NCI-H748 (cell line): ENCODE results near the gene BEND7.
"Not testable (repeated sequence)": the region's sequence is repeated elsewhere in the genome, so short reads cannot be mapped to it uniquely, and the experiment has no call there.

Experiments
- DNase-seq: peaks from one replicate; lab custom pipeline; 2025; ENCODE audit not compliant: unreplicated experiment; lab: John Stamatoyannopoulos, UW

BEND7 gene

GRCh38 chr10:13422800-13423199 lies 106.0 kb downstream of the BEND7 start:
- no peak for DNase-seq

DNA sequence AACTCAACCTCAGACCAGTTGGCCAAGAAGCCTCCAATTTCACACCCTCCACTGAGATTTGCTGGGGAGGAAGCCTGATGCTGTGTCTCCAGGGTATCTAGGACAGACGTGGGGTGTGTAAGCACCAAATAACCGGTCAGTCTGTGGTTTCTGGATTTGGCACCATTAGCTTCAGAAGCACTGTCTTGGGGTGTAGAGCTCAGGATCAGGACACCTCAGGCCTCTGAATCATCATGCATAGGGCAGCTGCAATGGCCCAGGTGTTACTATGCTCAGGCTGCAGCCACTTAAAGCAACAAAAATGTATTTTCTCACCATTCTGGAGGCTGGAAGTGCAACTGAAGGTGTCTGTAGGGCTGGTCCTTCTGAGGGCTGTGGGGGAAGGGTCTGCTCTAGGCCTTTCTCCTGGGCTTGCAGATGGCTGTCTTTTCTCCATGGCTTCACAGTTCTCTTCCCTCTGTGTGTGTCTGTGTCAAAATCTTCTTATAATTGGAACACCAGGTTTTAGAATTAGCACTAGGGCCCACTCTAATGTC lies 107.4 kb downstream of the BEND7 start:
- DNase-seq: no peak

DNA sequence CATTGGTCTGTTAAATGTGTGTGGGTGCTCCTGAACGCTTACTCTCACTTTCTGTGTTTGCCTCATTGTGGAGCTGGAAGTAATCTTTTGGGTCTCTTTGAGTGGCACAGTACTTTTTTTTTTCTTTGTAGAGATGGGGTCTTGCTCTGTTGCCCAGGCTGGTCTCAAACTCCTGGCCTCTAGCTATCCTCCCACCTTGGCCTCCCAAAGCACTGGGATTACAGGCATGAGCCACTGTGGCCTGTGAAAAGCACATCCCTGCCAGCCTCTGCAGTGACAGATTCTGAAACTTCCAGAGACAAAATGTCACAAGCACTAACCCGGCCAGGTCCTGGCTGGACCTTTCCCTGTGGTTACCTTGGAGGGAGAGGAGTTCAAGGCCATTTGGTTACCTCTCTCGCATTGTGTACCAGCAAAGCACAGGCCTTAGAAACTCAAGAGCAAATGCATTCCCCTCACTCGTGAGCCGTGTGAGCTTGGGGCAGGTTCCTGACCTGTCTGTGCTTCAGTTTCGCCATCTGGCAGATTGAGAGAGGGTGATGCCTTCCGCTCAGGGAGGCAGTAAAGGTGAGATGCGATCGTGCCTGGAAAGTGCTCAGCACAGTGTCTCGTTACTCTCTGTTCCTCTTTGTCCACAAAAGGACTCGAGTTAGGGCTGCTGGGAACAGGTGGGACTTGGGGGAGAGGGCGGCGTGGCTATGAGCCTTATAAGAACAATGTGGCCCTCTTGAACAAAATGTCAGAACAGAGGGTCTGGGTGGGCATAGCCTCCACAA lies 108.1 kb downstream of the BEND7 start:
- DNase-seq: no peak

DNA sequence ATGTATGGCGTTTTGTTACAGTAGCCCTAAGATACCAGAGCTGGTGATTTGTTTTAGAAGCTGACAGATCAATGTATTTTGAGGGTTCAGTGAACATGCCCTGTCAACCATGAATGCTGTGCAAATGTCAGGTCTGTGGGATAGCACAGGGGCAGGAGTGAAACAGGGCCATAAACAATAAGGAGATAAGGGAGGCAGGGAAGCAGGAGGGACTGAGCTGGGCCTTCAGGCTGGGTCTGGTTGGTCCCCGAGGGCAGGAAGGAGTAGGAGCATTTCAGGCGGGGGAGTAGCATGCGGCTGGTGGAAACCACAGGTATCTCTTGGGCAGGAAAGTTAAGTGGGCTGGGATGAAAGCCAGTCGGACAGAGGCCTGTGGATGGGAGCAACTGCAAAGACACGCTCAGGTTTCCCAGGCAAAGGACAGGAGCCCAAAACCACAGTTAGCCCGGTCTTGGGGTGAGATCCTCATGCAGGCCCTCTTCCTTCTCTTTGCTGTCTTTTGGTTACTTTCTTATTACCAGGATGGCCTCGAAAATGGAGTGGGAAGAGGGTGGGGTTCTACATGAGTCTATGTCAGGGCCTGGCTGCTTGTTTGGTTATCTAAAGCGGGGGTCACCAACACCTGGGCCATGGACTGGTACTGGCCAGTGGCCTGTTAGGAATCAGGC lies 111.2 kb downstream of the BEND7 start:
- no peak for DNase-seq

DNA sequence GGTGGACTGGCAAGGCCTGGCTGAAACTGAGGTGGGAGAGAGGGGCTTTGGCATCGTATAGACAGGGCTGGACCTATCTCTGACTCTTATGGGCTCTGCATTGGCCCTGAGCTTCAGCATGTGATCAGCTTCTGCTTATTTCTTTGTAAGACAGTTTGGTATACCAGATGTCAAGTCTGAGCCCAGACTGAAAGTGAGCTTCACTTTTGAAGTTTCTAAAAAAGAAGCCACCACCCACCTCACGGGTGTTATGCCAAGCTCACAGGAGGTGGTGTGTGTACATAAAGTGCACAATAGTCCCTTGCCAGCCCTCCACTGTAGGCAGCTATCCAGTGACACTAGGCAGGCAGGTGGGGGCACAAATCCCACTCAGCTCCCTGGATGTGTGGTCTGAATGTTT lies 112.1 kb downstream of the BEND7 start:
- no peak for DNase-seq

- DNase-seq: peak; percentile 19
These were observed 114.0 kb downstream of the BEND7 start for GRCh38 chr10:13414855-13415254.

DNA sequence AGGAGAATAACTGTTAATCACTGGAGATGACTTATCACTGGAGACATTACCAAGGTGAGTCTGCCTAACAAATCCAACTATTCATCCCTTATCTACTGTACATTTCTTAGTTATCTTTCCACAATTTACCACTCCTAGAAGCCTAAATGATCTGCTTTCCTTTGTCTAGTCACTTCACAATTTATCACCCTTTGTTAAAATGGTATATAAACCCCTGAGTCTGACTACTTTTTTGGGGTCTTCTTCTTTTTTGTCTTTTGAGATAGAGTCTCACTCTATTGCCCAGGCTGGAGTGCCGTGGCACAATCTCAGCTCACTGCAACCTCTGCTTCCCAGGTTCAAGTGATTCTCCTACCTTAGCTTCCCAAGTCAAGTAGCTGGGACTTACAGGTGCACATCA lies 114.7 kb downstream of the BEND7 start:
- DNase-seq: no peak

- DNase-seq: no peak
These were observed 115.9 kb downstream of the BEND7 start for GRCh38 chr10:13412894-13413293.

DNA sequence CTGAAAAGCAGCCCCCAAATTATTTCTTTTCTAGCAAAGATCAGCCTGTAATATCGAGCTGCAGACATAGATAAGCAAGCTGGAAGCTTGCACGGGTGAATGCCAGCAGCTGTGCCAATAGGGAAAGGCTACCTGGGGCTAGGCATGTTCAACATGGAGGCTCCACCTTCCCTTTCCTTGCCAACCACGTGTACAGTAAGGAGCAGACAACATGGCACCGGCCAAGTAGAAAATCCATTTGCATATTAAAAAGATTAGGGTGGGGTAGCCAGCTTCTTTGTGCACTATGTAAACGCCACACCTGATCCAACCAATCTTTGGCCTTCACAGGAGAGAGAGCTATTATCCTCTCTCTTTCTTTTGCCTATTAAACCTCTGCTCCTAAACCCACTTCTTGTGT lies 124.0 kb downstream of the BEND7 start:
- peak; percentile 73 for DNase-seq

GRCh38 chr10:13404305-13404759 lies 124.5 kb downstream of the BEND7 start:
- no peak for DNase-seq

GRCh38 chr10:13403426-13403825 lies 125.4 kb downstream of the BEND7 start:
- DNase-seq: not testable (repeated sequence)

GRCh38 chr10:13402021-13402420 lies 126.8 kb downstream of the BEND7 start:
- DNase-seq: no peak

DNA sequence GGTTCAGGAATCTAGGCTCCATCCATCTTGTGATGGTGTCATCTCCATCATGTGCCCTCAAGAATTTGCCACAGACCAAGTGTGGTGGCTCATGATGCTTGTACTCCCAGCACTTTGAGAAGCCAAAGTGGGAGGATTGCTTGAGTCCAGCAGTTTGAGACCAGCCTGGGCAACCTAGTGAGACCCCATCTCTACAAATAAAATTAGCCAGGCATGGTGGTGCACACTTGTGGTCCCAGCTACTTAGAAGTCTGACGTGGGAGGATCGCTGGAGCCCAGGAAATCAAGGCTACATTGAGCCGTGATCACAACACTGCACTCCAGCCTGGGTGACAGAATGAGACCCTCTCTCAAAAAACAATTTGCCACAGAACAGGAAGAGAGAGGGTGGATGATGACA lies 127.7 kb downstream of the BEND7 start:
- no peak for DNase-seq

GRCh38 chr10:13400196-13400965 lies 128.4 kb downstream of the BEND7 start:
- peak; percentile 23 for DNase-seq

DNA sequence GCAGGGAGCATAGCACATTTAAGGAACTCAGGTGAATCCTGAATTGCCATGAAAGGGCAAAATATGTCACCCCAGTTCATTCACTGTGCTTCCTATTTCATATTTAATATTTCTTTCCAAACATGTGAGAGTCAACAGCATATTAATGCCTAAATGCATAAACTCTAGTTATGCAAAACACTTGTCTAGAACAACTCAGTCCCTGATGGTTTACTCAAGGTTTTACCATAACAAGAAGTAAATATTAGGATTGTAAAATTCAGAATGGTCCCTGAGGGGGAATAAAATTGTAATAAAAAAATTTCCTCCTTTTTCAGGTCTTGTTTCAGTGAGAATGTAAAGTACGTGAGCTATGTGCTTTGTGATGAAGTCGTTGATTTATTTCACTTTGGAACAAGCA lies 129.1 kb downstream of the BEND7 start:
- no peak for DNase-seq

DNA sequence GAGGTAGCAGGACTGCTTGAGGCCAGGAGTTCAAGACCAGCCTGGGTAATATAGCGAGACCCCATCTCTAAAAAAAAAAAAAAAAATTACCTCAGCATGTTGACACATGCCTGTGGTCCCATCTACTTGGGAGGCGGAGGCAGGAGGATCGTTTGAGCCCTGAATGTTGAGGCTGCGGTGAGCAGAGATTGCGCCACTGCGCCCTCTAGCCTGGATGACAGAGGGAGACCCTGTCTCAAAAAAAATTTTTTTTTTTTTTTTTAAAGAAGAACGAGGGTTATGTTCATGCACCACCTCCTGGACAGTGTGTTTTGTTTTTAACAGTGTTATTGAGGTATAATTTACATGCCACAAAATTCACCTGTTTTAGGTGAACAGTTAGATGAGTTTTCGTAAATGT lies 129.6 kb downstream of the BEND7 start:
- DNase-seq: no peak

DNA sequence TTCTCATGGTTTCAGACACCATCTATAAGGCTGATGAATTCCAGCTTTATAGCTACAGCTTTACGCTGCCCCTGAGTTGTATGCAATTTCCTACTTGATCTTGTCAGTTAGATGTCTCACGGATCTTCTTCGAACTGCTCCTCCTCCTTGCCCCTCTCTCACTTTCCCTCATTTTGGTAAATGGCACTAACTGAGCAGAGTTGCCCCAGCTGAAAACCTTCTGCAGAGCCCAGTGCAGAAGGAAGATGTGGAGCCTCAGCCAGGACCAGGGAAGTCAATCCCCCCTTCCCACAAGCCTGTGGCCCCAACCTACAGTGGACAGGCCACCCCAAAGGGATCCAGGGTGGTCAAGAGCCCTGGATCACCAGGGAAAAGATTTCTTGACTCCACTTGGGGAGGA lies 131.8 kb downstream of the BEND7 start:
- no peak for DNase-seq

DNA sequence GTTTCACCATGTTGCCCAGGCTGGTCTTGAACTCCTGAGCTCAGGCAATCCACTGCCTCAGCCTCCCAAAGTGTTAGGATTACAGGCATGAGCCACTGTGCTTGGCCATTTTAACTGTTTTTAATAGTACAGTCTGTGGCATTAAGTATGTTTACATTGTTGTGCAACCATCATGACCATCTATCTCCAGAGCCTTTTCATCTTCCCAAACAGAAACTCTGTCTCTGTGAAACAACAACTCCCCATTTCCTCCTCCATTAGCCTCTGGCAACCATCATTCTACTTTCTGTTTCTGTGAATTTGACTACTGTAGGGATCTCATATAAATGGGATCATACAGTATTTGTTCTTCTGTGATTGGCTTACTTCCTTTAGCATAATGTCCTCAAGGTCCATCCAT lies 132.4 kb downstream of the BEND7 start:
- DNase-seq: no peak

DNA sequence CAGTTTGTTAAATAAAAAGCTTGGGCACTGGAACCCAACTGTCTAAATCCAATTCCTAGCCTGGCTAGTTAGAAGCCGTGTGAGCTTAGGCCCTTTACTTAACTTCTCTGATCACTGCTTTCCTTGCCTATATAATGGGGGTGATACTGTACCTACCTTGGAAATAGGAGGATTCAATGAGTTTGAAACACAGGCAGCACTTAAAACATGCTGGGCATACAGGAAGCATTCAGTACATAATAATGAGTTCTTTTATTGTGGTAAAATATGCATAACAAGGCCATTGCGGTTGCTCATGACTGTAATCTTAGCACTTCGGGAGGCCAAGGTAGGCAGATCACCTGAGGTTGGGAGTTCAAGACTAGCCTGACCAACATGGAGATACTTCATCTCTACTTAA lies 133.3 kb downstream of the BEND7 start:
- no peak for DNase-seq

GRCh38 chr10:13393640-13394039 lies 135.2 kb downstream of the BEND7 start:
- DNase-seq: no peak

DNA sequence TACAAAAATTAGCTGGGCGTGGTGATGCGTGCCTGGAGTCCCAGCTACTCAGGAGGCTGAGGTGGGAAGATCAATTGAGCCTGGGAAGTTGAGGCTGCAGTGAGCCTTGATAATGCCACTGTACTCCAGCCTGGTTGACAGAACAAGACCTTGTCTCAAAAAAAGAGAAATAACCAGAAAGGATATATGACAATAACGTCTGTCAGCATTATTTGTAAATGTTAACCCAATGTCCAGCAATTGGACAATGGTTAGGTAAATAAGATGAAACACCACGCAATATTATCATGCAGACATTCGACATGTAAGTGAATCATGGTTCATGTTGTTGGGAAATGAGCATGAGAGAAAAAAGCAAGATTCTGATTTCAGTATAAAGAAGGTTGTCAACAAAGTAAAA lies 136.1 kb downstream of the BEND7 start:
- no peak for DNase-seq
